GM12865 (cell line): ENCODE measurements around the gene POP4.

ENCODE experiments used
- DNase-seq: peaks from one replicate; pipeline ENCODE4 v3.0.0; 2010; ENCODE audit warnings: low read depth
- H3K4me3 ChIP-seq: 2 replicates; pipeline ENCODE4 v1.5.1; 2011; ENCODE audit warnings: mild to moderate bottlenecking, low read depth, low read length, control low read depth
- CTCF ChIP-seq: IDR thresholded peaks from 2 replicates; pipeline ENCODE4 v1.5.1; 2011; ENCODE audit warnings: low read length, control low read depth, low read depth, inconsistent platforms; ENCODE audit not compliant: insufficient read depth; ENCODE audit errors: missing control alignments

The POP4 gene

GRCh38 chr19:29644210-29644609 lies 38.1 kb downstream of the POP4 start:
- no peak overlapping the region for H3K4me3 ChIP-seq
- no peak for TF ChIP-seq CTCF
- no peak for DNase-seq

- no peak overlapping the region for H3K4me3 ChIP-seq
- no peak for TF ChIP-seq CTCF
- no peak for DNase-seq
These were observed 39.4 kb downstream of the POP4 start for GRCh38 chr19:29645491-29645867.

GRCh38 chr19:29645911-29646310 lies 39.8 kb downstream of the POP4 start:
- DNase-seq: peak; percentile 46
- H3K4me3 ChIP-seq: no peak overlapping the region
- no peak for TF ChIP-seq CTCF

- DNase-seq: no peak
- no peak overlapping the region for H3K4me3 ChIP-seq
- no peak for TF ChIP-seq CTCF
These were observed 44.8 kb downstream of the POP4 start for GRCh38 chr19:29650772-29651387.

GRCh38 chr19:29651622-29652394 lies 45.7 kb downstream of the POP4 start:
- TF ChIP-seq CTCF: no peak
- no peak for DNase-seq
- H3K4me3 ChIP-seq: no peak overlapping the region

GRCh38 chr19:29653398-29653797 lies 47.3 kb downstream of the POP4 start:
- TF ChIP-seq CTCF: no peak
- DNase-seq: no peak
- H3K4me3 ChIP-seq: no peak overlapping the region
